Chondrocyte (in vitro differentiated cells): ENCODE data around the gene CACNA1C. TPM values are rescaled to one million over a fixed set of nuclear protein-coding genes. Genes with fewer than 3 reads are reported as not detected.
A peak's percentile ranks its signal among the peaks of the same experiment; 100 is the strongest.

Source experiments
- DNase-seq: peaks from one replicate; pipeline ENCODE4 v3.0.0; 2021; ENCODE audit warnings: mixed read lengths, low spot score
- H3K27ac Mint-ChIP-seq: one replicate; pipeline ENCODE4 v1.8.0; 2021; ENCODE audit warnings: mild to moderate bottlenecking, moderate library complexity, mixed read lengths; ENCODE audit not compliant: unreplicated experiment
- H3K27me3 Mint-ChIP-seq: 2 replicates; pipeline ENCODE4 v1.8.0; 2021; ENCODE audit warnings: low read depth, mixed read lengths
- H3K36me3 Mint-ChIP-seq: 2 replicates; pipeline ENCODE4 v1.8.0; 2021; ENCODE audit warnings: low read depth, mixed read lengths
- H3K4me1 Mint-ChIP-seq: 2 replicates; pipeline ENCODE4 v1.8.0; 2021; ENCODE audit warnings: low read depth, mild to moderate bottlenecking, mixed read lengths
- H3K4me3 Mint-ChIP-seq: one replicate; pipeline ENCODE4 v1.8.0; 2021; ENCODE audit warnings: mild to moderate bottlenecking, moderate library complexity, mixed read lengths; ENCODE audit not compliant: unreplicated experiment
- H3K9me3 Mint-ChIP-seq: 2 replicates; pipeline ENCODE4 v1.8.0; 2021; ENCODE audit warnings: low read depth, mixed read lengths
- total RNA-seq: library from RNA; stranded (reverse); gene quantifications from 3 replicates; pipeline ENCODE4 v1.2.1, GENCODE V29; 2021
- TF ChIP-seq, protein P1 (sequence below): fragments of 200-600 bp; sonication (generic); IDR thresholded peaks from 2 replicates; pipeline ENCODE4 v1.5.0; 2021; ENCODE audit warnings: antibody characterized with exemption, mild to moderate bottlenecking, moderate library complexity

CACNA1C gene
- total RNA-seq, 1 donor from 2014 or later = 27.0 TPM

DNA sequence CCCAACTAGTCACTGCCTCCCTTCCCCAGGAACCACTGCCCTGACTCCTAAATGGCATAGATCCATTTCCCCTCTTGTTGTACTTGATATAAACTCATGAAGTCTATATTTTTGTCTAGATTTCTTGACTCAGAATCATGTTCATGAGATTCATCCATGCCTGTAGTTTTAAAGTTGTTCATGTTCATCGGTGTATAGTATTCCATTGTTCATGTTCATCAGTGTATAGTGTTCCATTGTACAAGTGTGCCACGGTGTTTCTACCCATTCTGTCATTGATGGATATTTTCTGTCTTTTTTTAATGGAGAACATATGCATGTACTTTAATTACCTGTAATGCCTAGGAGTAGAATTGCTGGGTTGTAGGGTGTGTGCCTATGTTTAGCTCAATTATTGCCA is 261.7 kb downstream of the CACNA1C start:
- Mint-ChIP-seq H3K36me3 (no peaks in the 10 kb centered on the region), H3K9me3 (no peaks in the 10 kb centered on the region), H3K4me1 (peaks cover 44% of the 10 kb centered on the region), H3K27ac (no peak overlapping the region), H3K4me3 (no peak overlapping the region), H3K27me3 (no peaks in the 10 kb centered on the region)
- TF ChIP-seq, protein P1, sequence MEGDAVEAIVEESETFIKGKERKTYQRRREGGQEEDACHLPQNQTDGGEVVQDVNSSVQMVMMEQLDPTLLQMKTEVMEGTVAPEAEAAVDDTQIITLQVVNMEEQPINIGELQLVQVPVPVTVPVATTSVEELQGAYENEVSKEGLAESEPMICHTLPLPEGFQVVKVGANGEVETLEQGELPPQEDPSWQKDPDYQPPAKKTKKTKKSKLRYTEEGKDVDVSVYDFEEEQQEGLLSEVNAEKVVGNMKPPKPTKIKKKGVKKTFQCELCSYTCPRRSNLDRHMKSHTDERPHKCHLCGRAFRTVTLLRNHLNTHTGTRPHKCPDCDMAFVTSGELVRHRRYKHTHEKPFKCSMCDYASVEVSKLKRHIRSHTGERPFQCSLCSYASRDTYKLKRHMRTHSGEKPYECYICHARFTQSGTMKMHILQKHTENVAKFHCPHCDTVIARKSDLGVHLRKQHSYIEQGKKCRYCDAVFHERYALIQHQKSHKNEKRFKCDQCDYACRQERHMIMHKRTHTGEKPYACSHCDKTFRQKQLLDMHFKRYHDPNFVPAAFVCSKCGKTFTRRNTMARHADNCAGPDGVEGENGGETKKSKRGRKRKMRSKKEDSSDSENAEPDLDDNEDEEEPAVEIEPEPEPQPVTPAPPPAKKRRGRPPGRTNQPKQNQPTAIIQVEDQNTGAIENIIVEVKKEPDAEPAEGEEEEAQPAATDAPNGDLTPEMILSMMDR = no peak
- no peak for DNase-seq

DNA sequence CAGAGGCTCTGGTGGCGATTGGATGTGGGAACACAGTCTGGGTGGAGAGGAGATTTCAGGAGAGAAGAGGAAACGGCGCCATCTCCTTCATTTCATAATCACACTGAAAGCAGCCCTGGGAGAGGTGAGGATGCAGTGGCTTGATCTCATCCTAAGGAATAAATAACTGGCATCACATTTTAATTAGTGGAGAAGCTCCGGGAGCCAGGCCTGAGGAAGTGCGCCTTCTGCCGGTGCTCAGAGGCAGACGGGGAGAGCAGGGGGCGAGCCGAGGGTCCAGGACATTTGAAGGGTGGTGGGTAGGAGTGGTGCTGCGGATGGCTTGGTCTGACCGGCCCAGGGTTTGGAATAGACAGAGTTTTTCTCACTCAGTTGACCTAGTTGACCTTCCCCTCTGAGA is 265.0 kb downstream of the CACNA1C start:
- no peak for DNase-seq
- H3K4me3 Mint-ChIP-seq = no peak overlapping the region
- no peaks in the 10 kb centered on the region for H3K9me3 Mint-ChIP-seq
- H3K27me3 Mint-ChIP-seq = no peaks in the 10 kb centered on the region
- peak overlapping the region; percentile 60 for H3K27ac Mint-ChIP-seq
- peaks cover 48% of the 10 kb centered on the region for H3K4me1 Mint-ChIP-seq
- TF ChIP-seq, protein P1 = peak; percentile 44
- H3K36me3 Mint-ChIP-seq = peaks cover 1% of the 10 kb centered on the region

DNA sequence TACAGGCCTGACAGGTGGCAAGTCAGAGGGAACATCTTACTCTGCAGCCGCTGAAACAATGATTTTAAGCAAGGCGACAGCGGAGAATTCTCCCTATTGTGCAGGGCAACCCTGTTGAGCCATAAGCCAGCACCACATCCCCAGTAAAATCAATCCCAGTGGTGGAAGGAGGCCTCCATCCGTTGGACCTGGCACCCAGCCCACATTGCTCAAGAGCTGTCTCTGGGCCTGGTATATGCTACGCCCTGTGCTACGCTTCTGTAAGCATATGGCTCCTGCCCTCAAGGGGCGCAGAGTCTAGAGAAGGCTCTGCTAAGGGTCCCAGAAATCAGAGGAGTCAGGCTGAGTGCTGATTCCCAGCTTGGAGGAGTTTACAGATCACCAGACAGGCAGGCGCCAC is 265.5 kb downstream of the CACNA1C start:
- H3K27me3 Mint-ChIP-seq = no peaks in the 10 kb centered on the region
- H3K4me1 Mint-ChIP-seq = peaks cover 53% of the 10 kb centered on the region
- peaks cover 4% of the 10 kb centered on the region for H3K36me3 Mint-ChIP-seq
- TF ChIP-seq, protein P1 = no peak
- H3K4me3 Mint-ChIP-seq = no peak overlapping the region
- H3K27ac Mint-ChIP-seq = peak overlapping the region; percentile 23
- H3K9me3 Mint-ChIP-seq = no peaks in the 10 kb centered on the region
- DNase-seq = no peak

DNA sequence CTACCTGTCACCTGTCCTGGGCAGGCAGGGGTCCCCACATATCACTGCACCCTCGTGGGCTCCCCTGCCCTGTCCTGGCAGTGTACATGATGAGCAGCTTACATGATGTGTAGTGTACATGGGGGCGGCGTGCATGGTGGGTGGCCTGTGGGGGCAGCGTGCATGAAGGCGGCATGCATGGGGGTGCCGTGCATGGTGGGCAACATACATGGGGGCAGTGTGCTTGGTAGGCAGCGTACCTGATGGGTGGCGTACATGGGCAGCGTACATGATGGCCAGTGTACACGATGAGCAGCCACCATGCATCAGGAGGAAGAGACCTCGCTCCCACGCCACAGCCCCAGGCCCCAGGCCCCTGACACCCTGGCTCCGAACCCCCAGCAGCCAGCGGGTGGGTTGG is 266.3 kb downstream of the CACNA1C start:
- no peak overlapping the region for H3K4me3 Mint-ChIP-seq
- H3K27ac Mint-ChIP-seq = peak overlapping the region; percentile 89
- TF ChIP-seq, protein P1 = no peak
- H3K27me3 Mint-ChIP-seq = no peaks in the 10 kb centered on the region
- peaks cover 4% of the 10 kb centered on the region for H3K36me3 Mint-ChIP-seq
- no peak for DNase-seq
- H3K4me1 Mint-ChIP-seq = peaks cover 62% of the 10 kb centered on the region
- H3K9me3 Mint-ChIP-seq = no peaks in the 10 kb centered on the region

DNA sequence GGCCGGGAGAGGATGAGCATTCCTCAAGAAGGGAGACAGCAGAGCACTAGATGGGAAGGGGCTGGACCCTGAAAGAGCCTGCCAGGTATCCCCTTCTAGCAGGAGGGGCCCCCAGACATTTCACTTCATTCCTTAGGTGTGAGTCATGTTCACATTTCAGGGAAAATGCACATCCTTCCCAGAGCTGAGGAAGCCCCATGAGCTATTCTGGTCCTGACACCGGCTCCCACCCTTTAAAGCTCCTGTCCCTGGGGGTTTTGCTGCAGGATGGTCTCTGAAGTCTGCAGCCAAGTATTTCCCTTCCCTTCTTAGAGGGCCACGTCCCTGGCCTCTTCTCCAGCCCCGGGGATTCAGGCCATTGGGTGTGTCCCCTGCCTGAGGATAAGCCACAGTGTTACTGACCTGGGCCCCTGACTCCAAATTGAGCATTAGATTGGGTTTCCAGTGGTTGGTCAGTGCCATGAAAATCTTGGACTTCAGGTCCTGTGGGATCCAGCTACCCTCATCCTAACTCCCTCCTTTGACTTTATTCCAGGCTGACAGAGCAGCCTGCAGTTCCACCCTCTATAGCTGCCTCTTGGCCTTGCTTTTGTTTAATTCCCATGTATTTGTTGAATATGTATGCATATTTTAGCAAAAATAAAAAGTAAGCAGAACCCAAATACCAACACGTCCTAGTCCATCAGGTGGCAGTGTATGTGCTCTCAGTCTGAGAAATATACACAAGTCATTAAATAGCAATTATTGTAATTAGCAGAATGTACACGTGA is 267.1 kb downstream of the CACNA1C start:
- Mint-ChIP-seq H3K4me3 (no peak overlapping the region), H3K9me3 (no peaks in the 10 kb centered on the region), H3K27me3 (no peaks in the 10 kb centered on the region), H3K36me3 (peaks cover 4% of the 10 kb centered on the region), H3K27ac (peak overlapping the region; percentile 89), H3K4me1 (peaks cover 69% of the 10 kb centered on the region)
- no peak for DNase-seq
- TF ChIP-seq, protein P1 = peak; percentile 42
